Progenitor cell of endocrine pancreas (in vitro differentiated cells): ENCODE results near the gene CACNA1E. TPM values are rescaled to one million over a fixed set of nuclear protein-coding genes. Genes with fewer than 3 reads are reported as not detected.

Experiments
- DNase-seq: peaks from one replicate; pipeline ENCODE4 v3.0.0; 2021; ENCODE audit warnings: low spot score; ENCODE audit not compliant: unreplicated experiment
- H3K27ac Mint-ChIP-seq: 2 replicates; pipeline ENCODE4 v1.8.0; 2021; ENCODE audit warnings: mild to moderate bottlenecking, moderate library complexity, mixed read lengths
- H3K27me3 Mint-ChIP-seq: 2 replicates; pipeline ENCODE4 v1.8.0; 2021; ENCODE audit warnings: mixed read lengths
- H3K36me3 Mint-ChIP-seq: 2 replicates; pipeline ENCODE4 v1.8.0; 2022; ENCODE audit warnings: mixed read lengths; ENCODE audit not compliant: insufficient read depth
- H3K4me1 Mint-ChIP-seq: 2 replicates; pipeline ENCODE4 v1.8.0; 2021; ENCODE audit warnings: low read depth, mixed read lengths
- H3K4me3 Mint-ChIP-seq: 2 replicates; pipeline ENCODE4 v1.8.0; 2021; ENCODE audit warnings: low read depth, mild to moderate bottlenecking, moderate library complexity, mixed read lengths
- H3K9me3 Mint-ChIP-seq: 2 replicates; pipeline ENCODE4 v1.8.0; 2021; ENCODE audit warnings: low read depth, mixed read lengths
- CTCF ChIP-seq: fragments of 200-600 bp; sonication (generic); IDR thresholded peaks from one replicate; pipeline ENCODE4 v1.5.0; 2021; ENCODE audit warnings: antibody characterized with exemption, mild to moderate bottlenecking; ENCODE audit not compliant: unreplicated experiment
- total RNA-seq: library from RNA; stranded (reverse); gene quantifications from 2 replicates; pipeline ENCODE4 v1.2.1, GENCODE V29; 2021

CACNA1E gene
- total RNA-seq, 1 donor from 2014 or later, result 0.55 TPM

- H3K9me3 Mint-ChIP-seq, result no peaks in the 10 kb centered on the region
- no peaks in the 10 kb centered on the region for H3K4me1 Mint-ChIP-seq
- H3K27me3 Mint-ChIP-seq, result peaks cover 12% of the 10 kb centered on the region
- H3K36me3 Mint-ChIP-seq, result no peaks in the 10 kb centered on the region
- no peak for TF ChIP-seq CTCF
- no peak overlapping the region for H3K4me3 Mint-ChIP-seq
- no peak for DNase-seq
- H3K27ac Mint-ChIP-seq, result no peak overlapping the region
These were observed 143.1 kb downstream of the CACNA1E start for GRCh38 chr1:181626279-181626938.

GRCh38 chr1:181630398-181630797 is 147.1 kb downstream of the CACNA1E start:
- H3K4me3 Mint-ChIP-seq, result no peak overlapping the region
- no peaks in the 10 kb centered on the region for H3K4me1 Mint-ChIP-seq
- H3K27me3 Mint-ChIP-seq, result peaks cover 27% of the 10 kb centered on the region
- H3K9me3 Mint-ChIP-seq, result no peaks in the 10 kb centered on the region
- no peaks in the 10 kb centered on the region for H3K36me3 Mint-ChIP-seq
- H3K27ac Mint-ChIP-seq, result no peak overlapping the region
- no peak for DNase-seq
- no peak for TF ChIP-seq CTCF

GRCh38 chr1:181630838-181631237 is 147.5 kb downstream of the CACNA1E start:
- Mint-ChIP-seq H3K4me1 (no peaks in the 10 kb centered on the region), H3K9me3 (no peaks in the 10 kb centered on the region)

GRCh38 chr1:181632492-181632891 is 149.2 kb downstream of the CACNA1E start:
- Mint-ChIP-seq H3K4me1 (no peaks in the 10 kb centered on the region), H3K4me3 (no peak overlapping the region), H3K36me3 (no peaks in the 10 kb centered on the region), H3K27me3 (peaks cover 35% of the 10 kb centered on the region), H3K27ac (no peak overlapping the region), H3K9me3 (no peaks in the 10 kb centered on the region)
- DNase-seq, result no peak
- no peak for TF ChIP-seq CTCF

More at GRCh38 chr1:181630838-181631237, 147.5 kb downstream of the CACNA1E start:
- TF ChIP-seq CTCF, result no peak
- H3K36me3 Mint-ChIP-seq, result no peaks in the 10 kb centered on the region
- DNase-seq, result no peak
- H3K27ac Mint-ChIP-seq, result no peak overlapping the region
- peaks cover 30% of the 10 kb centered on the region for H3K27me3 Mint-ChIP-seq
- H3K4me3 Mint-ChIP-seq, result no peak overlapping the region

- no peaks in the 10 kb centered on the region for H3K9me3 Mint-ChIP-seq
- H3K36me3 Mint-ChIP-seq, result no peaks in the 10 kb centered on the region
- H3K27ac Mint-ChIP-seq, result no peak overlapping the region
- peaks cover 40% of the 10 kb centered on the region for H3K27me3 Mint-ChIP-seq
- no peak overlapping the region for H3K4me3 Mint-ChIP-seq
- no peaks in the 10 kb centered on the region for H3K4me1 Mint-ChIP-seq
- no peak for TF ChIP-seq CTCF
- DNase-seq, result no peak
These were observed 149.6 kb downstream of the CACNA1E start for GRCh38 chr1:181632960-181633359.
